GM23338 (cell line): Measurements from ENCODE around the gene PPP2R2D.

Experiments used
- EZH2 ChIP-seq: fragments of 200-600 bp; sonication (generic); IDR thresholded peaks from one replicate; pipeline ENCODE4 v1.8.0; 2017; ENCODE audit warnings: antibody characterized with exemption, mild to moderate bottlenecking, low read depth; ENCODE audit not compliant: unreplicated experiment
- EZH2phosphoT487 ChIP-seq: fragments of 200-600 bp; sonication (generic); IDR thresholded peaks from one replicate; pipeline ENCODE4 v1.8.1; 2018; ENCODE audit warnings: antibody characterized with exemption; ENCODE audit not compliant: unreplicated experiment
- JUNB ChIP-seq: IDR thresholded peaks from one replicate; pipeline ENCODE4 v1.6.1; 2016; ENCODE audit warnings: antibody characterized with exemption; ENCODE audit not compliant: unreplicated experiment
- NANOG ChIP-seq: IDR thresholded peaks from 2 replicates; pipeline ENCODE4 v1.6.1; 2016; ENCODE audit warnings: antibody characterized with exemption, borderline replicate concordance
- POLR2AphosphoS5 ChIP-seq: IDR thresholded peaks from 2 replicates; pipeline ENCODE4 v1.6.1; 2016; ENCODE audit warnings: antibody characterized with exemption, low read depth
- ZNF114 ChIP-seq: fragments of 250-450 bp; sonication (Bioruptor Pico); IDR thresholded peaks from 2 replicates; pipeline ENCODE4 v1.5.0; 2020; ENCODE audit warnings: mild to moderate bottlenecking, moderate library complexity
- ZNF331 ChIP-seq: fragments of 250-450 bp; sonication (Bioruptor Pico); IDR thresholded peaks from 2 replicates; pipeline ENCODE4 v1.5.0; 2020; ENCODE audit warnings: low read depth, mild to moderate bottlenecking, moderate library complexity
- TF ChIP-seq, protein P1 (sequence below), 2 experiments: fragments of 200-600 bp in 1 of 2; sonication (generic) in 1 of 2; conservative IDR thresholded peaks; 2 replicates each; pipeline versions ENCODE4 v1.5.1 to v1.6.1; 2016 to 2017; ENCODE audit warnings: antibody characterized with exemption in 2 of 2, low read depth in 2 of 2, mild to moderate bottlenecking in 2 of 2, moderate library complexity in 1 of 2
- TF ChIP-seq, protein P2 (sequence below): IDR thresholded peaks from one replicate; pipeline ENCODE4 v1.6.1; 2018; ENCODE audit warnings: antibody characterized with exemption; ENCODE audit not compliant: unreplicated experiment

DNA sequence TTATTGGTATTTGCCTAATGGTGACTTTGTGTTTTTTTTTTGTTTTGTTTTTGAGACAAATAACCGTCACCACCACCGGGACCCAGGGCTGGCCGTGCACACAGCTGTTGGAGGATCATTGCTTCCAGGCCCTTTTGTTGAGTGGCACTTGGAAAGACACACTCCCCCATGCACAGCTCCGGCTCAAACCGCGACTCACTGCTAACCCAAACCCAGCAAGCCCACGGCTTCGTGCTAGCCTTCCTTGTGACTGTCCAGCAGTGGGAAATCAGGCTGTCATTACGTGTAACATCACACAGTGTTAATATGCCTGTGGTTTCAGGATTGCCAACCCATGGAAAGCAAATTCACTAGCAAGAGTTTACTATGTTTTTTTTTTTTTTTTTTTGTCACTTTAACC lies 63.5 kb downstream of the PPP2R2D start:
- TF ChIP-seq EZH2 (no peak), POLR2AphosphoS5 (no peak), ZNF331 (CRISPR knock-in tag) (no peak), JUNB (no peak), EZH2phosphoT487 (no peak), NANOG (no peak), ZNF114 (CRISPR knock-in tag) (no peak)
- TF ChIP-seq, protein P1, sequence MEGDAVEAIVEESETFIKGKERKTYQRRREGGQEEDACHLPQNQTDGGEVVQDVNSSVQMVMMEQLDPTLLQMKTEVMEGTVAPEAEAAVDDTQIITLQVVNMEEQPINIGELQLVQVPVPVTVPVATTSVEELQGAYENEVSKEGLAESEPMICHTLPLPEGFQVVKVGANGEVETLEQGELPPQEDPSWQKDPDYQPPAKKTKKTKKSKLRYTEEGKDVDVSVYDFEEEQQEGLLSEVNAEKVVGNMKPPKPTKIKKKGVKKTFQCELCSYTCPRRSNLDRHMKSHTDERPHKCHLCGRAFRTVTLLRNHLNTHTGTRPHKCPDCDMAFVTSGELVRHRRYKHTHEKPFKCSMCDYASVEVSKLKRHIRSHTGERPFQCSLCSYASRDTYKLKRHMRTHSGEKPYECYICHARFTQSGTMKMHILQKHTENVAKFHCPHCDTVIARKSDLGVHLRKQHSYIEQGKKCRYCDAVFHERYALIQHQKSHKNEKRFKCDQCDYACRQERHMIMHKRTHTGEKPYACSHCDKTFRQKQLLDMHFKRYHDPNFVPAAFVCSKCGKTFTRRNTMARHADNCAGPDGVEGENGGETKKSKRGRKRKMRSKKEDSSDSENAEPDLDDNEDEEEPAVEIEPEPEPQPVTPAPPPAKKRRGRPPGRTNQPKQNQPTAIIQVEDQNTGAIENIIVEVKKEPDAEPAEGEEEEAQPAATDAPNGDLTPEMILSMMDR (conservative IDR thresholded peaks at IDR 0.05; ENCODE audit: low read depth in 2 of 2): no peak
- TF ChIP-seq, protein P2, sequence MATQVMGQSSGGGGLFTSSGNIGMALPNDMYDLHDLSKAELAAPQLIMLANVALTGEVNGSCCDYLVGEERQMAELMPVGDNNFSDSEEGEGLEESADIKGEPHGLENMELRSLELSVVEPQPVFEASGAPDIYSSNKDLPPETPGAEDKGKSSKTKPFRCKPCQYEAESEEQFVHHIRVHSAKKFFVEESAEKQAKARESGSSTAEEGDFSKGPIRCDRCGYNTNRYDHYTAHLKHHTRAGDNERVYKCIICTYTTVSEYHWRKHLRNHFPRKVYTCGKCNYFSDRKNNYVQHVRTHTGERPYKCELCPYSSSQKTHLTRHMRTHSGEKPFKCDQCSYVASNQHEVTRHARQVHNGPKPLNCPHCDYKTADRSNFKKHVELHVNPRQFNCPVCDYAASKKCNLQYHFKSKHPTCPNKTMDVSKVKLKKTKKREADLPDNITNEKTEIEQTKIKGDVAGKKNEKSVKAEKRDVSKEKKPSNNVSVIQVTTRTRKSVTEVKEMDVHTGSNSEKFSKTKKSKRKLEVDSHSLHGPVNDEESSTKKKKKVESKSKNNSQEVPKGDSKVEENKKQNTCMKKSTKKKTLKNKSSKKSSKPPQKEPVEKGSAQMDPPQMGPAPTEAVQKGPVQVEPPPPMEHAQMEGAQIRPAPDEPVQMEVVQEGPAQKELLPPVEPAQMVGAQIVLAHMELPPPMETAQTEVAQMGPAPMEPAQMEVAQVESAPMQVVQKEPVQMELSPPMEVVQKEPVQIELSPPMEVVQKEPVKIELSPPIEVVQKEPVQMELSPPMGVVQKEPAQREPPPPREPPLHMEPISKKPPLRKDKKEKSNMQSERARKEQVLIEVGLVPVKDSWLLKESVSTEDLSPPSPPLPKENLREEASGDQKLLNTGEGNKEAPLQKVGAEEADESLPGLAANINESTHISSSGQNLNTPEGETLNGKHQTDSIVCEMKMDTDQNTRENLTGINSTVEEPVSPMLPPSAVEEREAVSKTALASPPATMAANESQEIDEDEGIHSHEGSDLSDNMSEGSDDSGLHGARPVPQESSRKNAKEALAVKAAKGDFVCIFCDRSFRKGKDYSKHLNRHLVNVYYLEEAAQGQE: no peak
